DOHH2 (cell line): ENCODE data around the gene MAN2B2.
A peak's percentile ranks its signal among the peaks of the same experiment; 100 is the strongest.

Source experiments
- H3F3A ChIP-seq: fragments of 200-600 bp; sonication (generic), shearing (Covaris generic); 2 replicates; pipeline ENCODE4 v1.6.0; 2016; ENCODE audit warnings: antibody characterized with exemption, mild to moderate bottlenecking; ENCODE audit not compliant: control insufficient read depth, insufficient read depth
- H3K27ac ChIP-seq: fragments of 200-600 bp; sonication (generic); 2 replicates; pipeline ENCODE4 v1.5.1; 2014; ENCODE audit warnings: low read depth, mild to moderate bottlenecking, low read length, moderate library complexity
- H3K27me3 ChIP-seq: fragments of 200-600 bp; sonication (generic); 2 replicates; pipeline ENCODE4 v1.6.1; 2014; ENCODE audit warnings: mild to moderate bottlenecking, low read length, mixed read lengths; ENCODE audit not compliant: control insufficient read depth
- H3K36me3 ChIP-seq: fragments of 200-600 bp; sonication (generic); 2 replicates; pipeline ENCODE4 v1.6.1; 2014; ENCODE audit warnings: mild to moderate bottlenecking, low read length, moderate library complexity, mixed read lengths; ENCODE audit not compliant: control insufficient read depth
- H3K4me1 ChIP-seq: fragments of 200-600 bp; sonication (generic); 2 replicates; pipeline ENCODE4 v1.6.1; 2014; ENCODE audit warnings: mild to moderate bottlenecking, low read length, mixed read lengths; ENCODE audit not compliant: control insufficient read depth
- H3K4me2 ChIP-seq: fragments of 200-600 bp; sonication (generic); 2 replicates; pipeline ENCODE4 v1.6.0; 2014; ENCODE audit warnings: mild to moderate bottlenecking, low read length, moderate library complexity
- H3K4me3 ChIP-seq: fragments of 200-600 bp; sonication (generic); 2 replicates; pipeline ENCODE4 v1.5.1; 2014; ENCODE audit warnings: mild to moderate bottlenecking, low read length, mixed read lengths
- H3K79me2 ChIP-seq: fragments of 200-600 bp; sonication (generic); 2 replicates; pipeline ENCODE4 v1.6.1; 2014; ENCODE audit warnings: mild to moderate bottlenecking, low read length, mixed read lengths; ENCODE audit not compliant: control insufficient read depth
- H3K9me2 ChIP-seq: fragments of 200-600 bp; sonication (generic); replicated peaks from 2 replicates; pipeline ENCODE4 v1.6.1; 2014; ENCODE audit warnings: mild to moderate bottlenecking, low read length, mixed read lengths; ENCODE audit not compliant: control insufficient read depth
- H3K9me3 ChIP-seq: fragments of 200-600 bp; sonication (generic); 2 replicates; pipeline ENCODE4 v1.6.1; 2014; ENCODE audit warnings: antibody characterized with exemption, low read length, mixed read lengths; ENCODE audit not compliant: control insufficient read depth, insufficient read depth
- H4K20me1 ChIP-seq: fragments of 200-600 bp; sonication (generic); 2 replicates; pipeline ENCODE4 v1.6.0; 2014; ENCODE audit warnings: low read depth, mild to moderate bottlenecking, antibody characterized with exemption, low read length, moderate library complexity; ENCODE audit not compliant: control insufficient read depth, insufficient read depth
- EZH2phosphoT487 ChIP-seq: fragments of 200-600 bp; sonication (generic); IDR thresholded peaks from 2 replicates; pipeline ENCODE4 v1.6.1; 2017; ENCODE audit warnings: borderline replicate concordance, mild to moderate bottlenecking, antibody characterized with exemption, low read length, moderate library complexity, mixed read lengths
- TF ChIP-seq, protein P1 (sequence below): fragments of 200-600 bp; sonication (generic); IDR thresholded peaks from one replicate; pipeline ENCODE4 v1.5.1; 2014; ENCODE audit warnings: antibody characterized with exemption, mild to moderate bottlenecking, low read depth, low read length; ENCODE audit not compliant: poor library complexity, severe bottlenecking

Gene MAN2B2

DNA sequence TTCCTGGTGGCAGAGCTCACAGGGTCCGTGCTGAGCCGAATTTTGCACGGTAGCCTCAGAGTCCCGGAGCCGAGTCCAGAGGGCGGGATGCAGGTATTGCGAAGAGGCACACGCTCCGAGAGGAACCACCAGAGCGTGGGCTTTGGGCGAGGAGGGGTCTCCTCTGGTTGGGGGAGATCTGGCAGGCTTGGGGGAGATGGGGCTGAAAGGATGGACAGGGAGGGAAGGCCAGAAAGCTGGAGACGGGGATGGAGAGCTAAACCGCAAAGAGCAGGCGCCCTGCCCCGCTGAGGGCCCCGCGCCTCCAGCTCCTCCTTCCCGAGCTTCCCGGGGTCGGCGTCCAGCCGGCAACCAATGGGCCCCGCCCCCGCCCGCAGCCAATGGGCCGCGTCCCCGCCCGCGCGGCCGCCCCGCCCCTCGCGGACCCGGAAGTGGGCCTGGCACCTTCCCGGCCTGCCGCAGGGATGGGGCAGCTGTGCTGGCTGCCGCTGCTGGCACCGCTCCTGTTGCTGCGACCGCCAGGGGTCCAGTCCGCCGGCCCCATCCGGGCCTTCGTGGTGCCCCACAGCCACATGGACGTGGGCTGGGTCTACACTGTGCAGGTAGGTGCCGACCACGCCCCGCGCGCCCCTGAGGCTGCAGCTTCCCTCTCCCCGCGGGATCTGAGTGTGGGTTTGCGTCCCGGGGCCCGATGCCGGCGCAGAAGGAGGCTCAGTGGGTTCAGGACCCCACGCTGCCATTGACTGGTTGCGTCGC lies at the start of gene MAN2B2:
MAN2B2 (plus strand) TSS at position 443 of the 756 bp plus-strand sequence; CDS start at position 465, 22 bp downstream.
- H3K4me1 ChIP-seq: peaks cover 11% of the 10 kb centered on the region
- H3K36me3 ChIP-seq: peaks cover 16% of the 10 kb centered on the region
- no peak for TF ChIP-seq EZH2phosphoT487
- TF ChIP-seq, protein P1, sequence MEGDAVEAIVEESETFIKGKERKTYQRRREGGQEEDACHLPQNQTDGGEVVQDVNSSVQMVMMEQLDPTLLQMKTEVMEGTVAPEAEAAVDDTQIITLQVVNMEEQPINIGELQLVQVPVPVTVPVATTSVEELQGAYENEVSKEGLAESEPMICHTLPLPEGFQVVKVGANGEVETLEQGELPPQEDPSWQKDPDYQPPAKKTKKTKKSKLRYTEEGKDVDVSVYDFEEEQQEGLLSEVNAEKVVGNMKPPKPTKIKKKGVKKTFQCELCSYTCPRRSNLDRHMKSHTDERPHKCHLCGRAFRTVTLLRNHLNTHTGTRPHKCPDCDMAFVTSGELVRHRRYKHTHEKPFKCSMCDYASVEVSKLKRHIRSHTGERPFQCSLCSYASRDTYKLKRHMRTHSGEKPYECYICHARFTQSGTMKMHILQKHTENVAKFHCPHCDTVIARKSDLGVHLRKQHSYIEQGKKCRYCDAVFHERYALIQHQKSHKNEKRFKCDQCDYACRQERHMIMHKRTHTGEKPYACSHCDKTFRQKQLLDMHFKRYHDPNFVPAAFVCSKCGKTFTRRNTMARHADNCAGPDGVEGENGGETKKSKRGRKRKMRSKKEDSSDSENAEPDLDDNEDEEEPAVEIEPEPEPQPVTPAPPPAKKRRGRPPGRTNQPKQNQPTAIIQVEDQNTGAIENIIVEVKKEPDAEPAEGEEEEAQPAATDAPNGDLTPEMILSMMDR: no peak
- H3K4me2 ChIP-seq: peak within 1 kb of the TSS; percentile 97
- H4K20me1 ChIP-seq: no peaks in the 10 kb centered on the region
- H3K9me2 ChIP-seq: no peaks in the 10 kb centered on the region
- H3F3A ChIP-seq: no peaks in the 10 kb centered on the region
- H3K27ac ChIP-seq: 0 out of 2 replicates have a peak within 1 kb of the TSS, but pooled peaks have one; percentile 7
- H3K79me2 ChIP-seq: peaks cover 9% of the 10 kb centered on the region
- H3K27me3 ChIP-seq: peaks cover 10% of the 10 kb centered on the region
- H3K4me3 ChIP-seq: peak within 1 kb of the TSS; percentile 95
- H3K9me3 ChIP-seq: no peaks in the 10 kb centered on the region

DNA sequence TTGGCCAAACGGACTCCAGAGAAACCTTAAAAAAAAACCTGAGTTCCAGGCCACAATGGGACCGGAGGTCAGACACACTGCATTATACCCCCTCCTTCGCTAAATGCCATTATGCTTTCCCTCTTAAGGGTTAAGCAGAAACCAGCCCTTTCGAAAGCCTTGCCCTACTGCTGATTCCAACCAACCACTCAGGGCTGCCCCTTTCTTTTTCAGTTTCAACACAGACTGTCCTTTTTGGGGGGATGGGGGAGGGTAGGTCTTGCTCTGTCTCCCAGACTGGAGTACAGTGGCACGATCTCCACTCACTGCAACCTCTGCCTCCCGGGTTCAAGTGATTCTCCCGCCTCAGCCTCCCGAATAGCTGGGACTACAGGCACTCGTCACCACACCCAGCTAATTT lies 49.5 kb upstream of the MAN2B2 start:
- Histone ChIP-seq H3K9me2 (no peaks in the 10 kb centered on the region), H3K27me3 (no peaks in the 10 kb centered on the region), H3K4me2 (no peak overlapping the region), H3K9me3 (no peaks in the 10 kb centered on the region), H3K4me3 (no peak overlapping the region), H3K36me3 (no peaks in the 10 kb centered on the region), H3K27ac (no peak overlapping the region), H3K79me2 (no peaks in the 10 kb centered on the region), H4K20me1 (no peaks in the 10 kb centered on the region), H3K4me1 (no peaks in the 10 kb centered on the region), H3F3A (no peaks in the 10 kb centered on the region)
- TF ChIP-seq, protein P1: no peak
- no peak for TF ChIP-seq EZH2phosphoT487

DNA sequence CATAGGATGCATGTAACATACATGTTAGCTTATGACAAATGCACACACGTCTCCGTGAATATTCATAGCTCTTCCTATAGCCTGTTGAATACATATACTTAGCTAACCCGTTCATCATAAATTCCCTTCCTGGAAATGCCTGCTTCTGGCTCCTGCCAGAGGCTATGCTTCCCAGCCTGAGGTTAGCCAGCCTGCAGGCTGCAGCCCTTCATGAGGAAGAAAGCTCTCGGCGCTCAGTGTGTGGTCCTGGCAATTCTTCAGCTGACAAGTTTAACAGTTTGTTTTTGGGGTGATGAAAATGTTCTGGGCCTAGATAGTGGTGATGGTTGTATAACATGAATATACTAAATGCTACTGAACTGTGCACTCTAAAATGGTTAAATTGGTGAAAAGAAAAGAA lies 48.8 kb upstream of the MAN2B2 start:
- H3K9me3 ChIP-seq: no peaks in the 10 kb centered on the region
- H3K4me3 ChIP-seq: no peak overlapping the region
- no peaks in the 10 kb centered on the region for H4K20me1 ChIP-seq
- no peak overlapping the region for H3K27ac ChIP-seq
- no peaks in the 10 kb centered on the region for H3F3A ChIP-seq
- H3K4me1 ChIP-seq: no peaks in the 10 kb centered on the region
- H3K9me2 ChIP-seq: no peaks in the 10 kb centered on the region
- H3K36me3 ChIP-seq: no peaks in the 10 kb centered on the region
- no peaks in the 10 kb centered on the region for H3K27me3 ChIP-seq
- TF ChIP-seq EZH2phosphoT487: no peak
- TF ChIP-seq, protein P1: no peak
- H3K79me2 ChIP-seq: no peaks in the 10 kb centered on the region
- no peak overlapping the region for H3K4me2 ChIP-seq
